ENCODE measurements around the gene MDN1.
A peak's percentile ranks its signal among the peaks of the same experiment; 100 is the strongest.
"Not testable (repeated sequence)": the region's sequence is repeated elsewhere in the genome, so short reads cannot be mapped to it uniquely, and the experiment has no call there.

MDN1 gene

GRCh38 chr6:89769572-89769971, 50.0 kb downstream of the MDN1 start:
- DNase-seq (ENCODE audit: low read depth): no peak

DNA sequence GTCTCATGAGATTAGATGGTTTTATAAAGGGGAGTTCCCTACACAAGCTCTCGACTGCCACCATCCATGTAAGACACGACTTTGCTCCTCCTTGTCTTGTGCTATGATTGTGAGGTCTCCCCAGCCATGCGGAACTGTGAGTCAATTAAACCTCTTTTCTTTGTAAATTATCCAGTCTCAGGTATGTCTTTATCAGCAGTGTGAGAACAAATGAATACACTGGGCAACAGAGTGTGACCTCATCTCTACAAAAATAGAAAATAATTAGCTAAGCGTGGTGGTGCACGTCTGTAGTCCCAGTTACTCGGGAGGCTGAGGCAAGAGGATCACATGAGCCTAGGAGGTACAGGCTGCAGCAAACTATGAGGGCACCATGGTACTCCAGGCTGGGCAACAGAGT, 51.3 kb downstream of the MDN1 start:
- no peak for DNase-seq (ENCODE audit: low read depth)

DNA sequence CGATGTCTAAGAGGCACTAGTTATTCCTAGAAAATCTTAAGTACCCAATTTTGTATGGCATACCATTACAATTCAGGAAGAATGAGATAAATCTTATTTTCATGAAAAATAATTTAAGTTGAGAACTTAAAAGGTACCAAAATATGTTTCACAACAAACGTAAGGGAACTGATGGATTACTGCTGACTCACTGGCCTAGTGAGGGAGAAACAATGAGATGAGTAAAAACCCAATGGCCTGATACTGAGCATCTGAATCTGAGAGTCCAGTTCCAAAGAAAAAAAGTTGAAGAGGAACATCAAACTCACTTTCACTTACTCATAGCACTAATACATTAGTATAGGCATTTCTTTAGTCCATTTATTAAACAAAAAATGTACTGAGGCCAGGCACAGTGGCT, 56.0 kb downstream of the MDN1 start:
- peak; percentile 39 for DNase-seq (ENCODE audit: low read depth)

DNA sequence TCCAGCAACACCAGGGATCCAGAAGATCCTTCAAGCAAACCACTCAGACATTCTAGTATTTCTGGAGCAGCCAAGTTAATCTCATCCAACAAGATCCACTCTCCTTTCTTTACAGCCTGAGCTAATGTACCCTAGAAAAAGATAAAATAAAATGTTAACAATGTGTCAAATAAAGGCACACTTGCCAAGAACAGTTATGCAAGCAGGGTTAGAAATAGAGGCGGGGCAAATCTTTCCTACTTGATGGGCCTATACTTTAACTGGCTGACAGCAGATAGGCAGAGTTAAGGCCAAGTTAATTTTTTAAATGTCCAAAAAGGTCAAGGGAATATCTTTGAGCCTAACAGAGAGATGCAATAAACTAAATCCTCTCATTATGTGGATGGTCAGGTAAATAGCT, 60.8 kb downstream of the MDN1 start:
- DNase-seq (ENCODE audit: low read depth): no peak

- no peak for DNase-seq (ENCODE audit: low read depth)
Observed at GRCh38 chr6:89750338-89750737, 69.3 kb downstream of the MDN1 start.

GRCh38 chr6:89749918-89750317, 69.7 kb downstream of the MDN1 start:
- DNase-seq (ENCODE audit: low read depth): no peak

GRCh38 chr6:89745716-89746115, 73.9 kb downstream of the MDN1 start:
- DNase-seq (ENCODE audit: low read depth): no peak

DNA sequence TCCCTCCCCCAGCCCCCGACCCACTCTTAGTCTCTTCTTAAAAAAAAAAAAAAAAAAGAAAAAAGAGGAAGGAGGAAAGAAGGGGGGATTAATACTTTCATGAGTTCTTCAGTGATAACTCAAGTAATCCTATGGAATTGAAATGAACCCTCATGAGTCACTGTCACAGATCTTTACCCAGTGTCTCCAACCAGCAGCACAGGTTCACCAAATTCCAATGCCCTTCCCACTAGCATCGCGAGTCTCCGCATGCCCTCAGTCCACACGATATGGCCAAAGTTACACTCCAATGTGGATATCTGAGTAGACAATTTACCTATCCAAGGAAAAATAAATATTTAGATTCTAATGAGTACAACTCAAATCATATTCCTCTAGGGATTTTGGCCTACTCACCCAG, 74.5 kb downstream of the MDN1 start:
- no peak for DNase-seq (ENCODE audit: low read depth)

DNA sequence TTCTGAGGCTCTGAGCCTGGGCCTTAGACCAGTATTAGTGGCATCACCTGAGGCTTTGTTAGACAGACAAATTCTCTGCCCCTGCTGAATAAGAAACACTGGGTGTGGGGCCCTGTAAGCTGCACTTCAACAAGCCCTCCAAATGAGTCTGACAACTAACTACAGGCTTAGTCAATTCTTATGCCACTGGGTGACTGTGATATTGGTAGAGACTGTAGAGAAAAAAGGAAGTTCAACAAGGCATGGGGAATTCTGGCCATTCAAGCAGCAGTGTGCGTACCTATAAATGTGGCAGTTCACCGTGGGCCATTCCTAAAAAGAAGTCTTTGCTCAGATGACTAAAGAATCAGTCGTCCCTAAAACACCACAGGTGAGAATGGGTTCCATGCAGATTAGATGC, 82.7 kb downstream of the MDN1 start:
- DNase-seq (ENCODE audit: low read depth): no peak

DNA sequence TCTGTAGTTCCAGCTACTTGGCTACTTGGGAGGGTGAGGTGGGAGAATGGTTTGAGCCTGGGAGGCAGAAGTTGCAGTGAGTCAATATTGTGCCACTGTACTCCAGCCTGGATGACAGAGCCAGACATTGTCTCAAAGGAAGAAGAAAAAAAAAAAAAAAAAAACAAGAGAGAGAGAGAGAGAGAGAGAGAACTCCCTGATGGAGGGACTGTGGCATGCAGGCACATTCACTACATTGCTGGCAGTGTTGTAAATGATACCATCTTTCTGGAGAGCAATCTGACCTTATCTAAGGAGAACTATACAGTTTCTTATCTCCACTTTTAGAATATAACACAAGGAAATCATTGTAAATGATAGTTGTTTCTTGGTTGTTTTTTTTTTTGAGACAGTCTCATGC, 85.1 kb downstream of the MDN1 start:
- DNase-seq (ENCODE audit: low read depth): peak; percentile 2

DNA sequence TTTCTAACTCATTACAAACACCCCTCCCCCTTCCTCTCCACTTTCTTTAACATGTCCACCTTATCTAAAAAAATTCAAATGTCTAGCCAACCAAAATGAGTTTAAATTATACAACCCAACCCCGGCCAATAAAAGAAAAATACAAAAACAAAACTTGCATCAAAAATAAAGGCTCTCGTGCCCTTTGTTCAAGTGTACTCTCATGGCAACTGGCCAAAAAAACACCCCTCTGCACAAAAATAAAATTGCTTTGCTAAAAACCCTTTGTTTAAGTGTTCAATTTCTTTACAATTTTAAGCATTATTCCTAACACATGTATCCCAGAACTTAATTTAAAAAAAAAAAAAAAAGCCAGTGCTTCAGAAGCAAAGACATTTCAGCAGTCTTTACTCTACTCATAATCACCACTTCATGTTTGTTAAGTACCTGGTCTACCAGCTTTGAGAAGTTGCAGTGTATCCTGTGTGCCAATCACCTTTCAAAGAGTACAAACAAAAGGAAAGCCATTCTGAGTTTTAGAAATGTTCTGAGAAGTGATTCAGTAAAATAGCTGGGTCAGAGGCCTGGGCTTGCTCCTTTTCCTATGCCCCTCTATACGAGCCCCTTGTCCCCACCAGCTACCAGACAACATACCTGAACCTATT, 87.5 kb downstream of the MDN1 start:
- DNase-seq (ENCODE audit: low read depth): no peak

- DNase-seq (ENCODE audit: low read depth): not testable (repeated sequence)
Observed at GRCh38 chr6:89731262-89731661, 88.3 kb downstream of the MDN1 start.

DNA sequence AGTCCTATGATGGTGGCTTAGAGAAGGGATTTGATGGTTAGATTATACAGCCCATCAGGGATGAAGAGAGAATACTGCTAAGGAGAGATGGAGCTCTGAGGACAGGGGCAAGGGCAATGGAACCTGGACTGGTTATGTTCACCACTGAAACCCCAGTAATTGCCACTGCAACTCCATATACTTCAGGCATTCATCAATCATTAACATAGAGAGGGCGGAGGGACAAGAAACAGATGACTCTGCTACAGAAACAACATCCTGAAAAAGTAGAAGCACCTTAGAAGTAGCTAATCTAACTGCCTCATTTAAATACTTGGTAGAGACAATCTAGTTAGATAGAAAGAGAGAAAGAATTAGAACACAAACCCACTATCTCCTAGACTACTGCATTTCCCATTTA, 89.8 kb downstream of the MDN1 start:
- no peak for DNase-seq (ENCODE audit: low read depth)

GRCh38 chr6:89727501-89727900, 92.1 kb downstream of the MDN1 start:
- no peak for DNase-seq (ENCODE audit: low read depth)

GRCh38 chr6:89724981-89725380, 94.6 kb downstream of the MDN1 start:
- no peak for DNase-seq (ENCODE audit: low read depth)

DNA sequence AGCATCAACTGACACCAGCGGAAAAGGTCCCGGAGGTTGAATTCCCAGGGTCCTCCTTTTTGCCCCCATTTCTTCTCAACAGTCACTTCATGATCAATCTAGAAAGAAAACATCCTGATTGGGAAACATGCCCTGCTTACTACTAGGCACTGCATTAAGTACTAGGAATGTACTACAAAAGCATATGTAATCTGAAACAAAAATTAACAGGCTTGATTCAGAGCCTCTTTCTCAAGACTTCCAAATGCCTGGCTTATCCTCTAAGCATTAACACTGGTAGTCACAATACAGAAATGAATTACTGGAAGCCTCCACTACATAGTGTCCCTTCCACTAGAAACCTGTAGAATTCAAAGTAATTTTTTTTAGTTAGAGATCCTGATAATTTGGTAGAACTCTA, 96.5 kb downstream of the MDN1 start:
- DNase-seq (ENCODE audit: low read depth): no peak

- DNase-seq (ENCODE audit: low read depth): no peak
Observed at GRCh38 chr6:89716532-89716931, 103.1 kb downstream of the MDN1 start.

DNA sequence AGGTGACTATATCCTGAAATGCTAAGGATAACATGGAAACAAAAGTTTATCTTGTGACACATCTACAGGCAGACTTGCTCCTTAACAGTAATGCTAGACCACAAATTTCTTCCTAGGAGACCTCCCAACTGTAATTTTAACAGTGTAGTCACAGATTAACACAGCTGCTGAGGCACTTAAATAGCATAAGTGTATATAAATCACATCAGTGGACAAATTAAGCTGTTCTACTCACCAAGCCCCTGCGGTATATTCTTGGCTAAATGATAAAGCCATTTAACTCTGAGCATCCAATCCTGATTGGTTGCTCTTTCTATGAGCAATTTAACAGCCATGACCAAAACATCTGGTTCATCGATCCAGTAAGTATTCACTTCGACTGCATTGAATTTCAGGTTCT, 107.8 kb downstream of the MDN1 start:
- no peak for DNase-seq (ENCODE audit: low read depth)

DNA sequence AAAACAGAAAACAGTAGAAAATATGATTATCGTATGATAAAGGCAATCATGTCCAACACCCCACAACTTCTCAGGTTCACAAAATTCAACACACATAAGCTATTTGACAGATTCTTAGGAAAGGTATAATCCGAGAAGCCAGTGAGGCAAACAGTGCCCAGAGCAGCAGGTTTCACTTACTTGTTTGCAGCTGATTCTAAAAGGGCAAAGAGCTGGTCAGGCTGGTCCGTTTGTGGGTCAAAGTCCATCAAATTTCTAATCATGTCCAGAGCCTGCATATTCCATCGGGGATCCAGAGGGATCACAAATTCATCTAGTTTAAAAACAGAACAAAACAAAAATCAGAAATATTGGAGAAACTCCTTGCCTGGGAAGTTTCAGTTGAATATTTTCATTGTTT, 111.3 kb downstream of the MDN1 start:
- DNase-seq (ENCODE audit: low read depth): no peak

- DNase-seq (ENCODE audit: low read depth): no peak
Observed at GRCh38 chr6:89707766-89708165, 111.8 kb downstream of the MDN1 start.

- no peak for DNase-seq (ENCODE audit: low read depth)
Observed at GRCh38 chr6:89706121-89706520, 113.5 kb downstream of the MDN1 start.

DNA sequence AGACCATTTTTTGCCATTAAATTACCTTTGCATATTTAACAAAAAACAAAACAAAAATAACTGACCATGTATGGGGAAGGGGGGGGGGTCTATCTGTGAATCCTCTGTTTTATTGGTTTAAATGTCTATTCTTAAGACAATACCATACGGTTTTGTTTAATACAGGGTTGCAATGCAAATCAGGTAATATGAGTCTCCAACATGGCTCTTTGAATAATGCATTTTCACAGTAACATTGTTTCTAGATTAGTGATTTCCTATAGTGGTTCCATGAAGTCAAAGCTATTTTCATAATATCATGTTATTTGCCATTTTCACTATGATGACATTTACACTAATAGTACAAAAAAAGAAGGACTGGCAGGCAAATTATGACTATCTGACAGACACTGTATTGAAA, 116.3 kb downstream of the MDN1 start:
- DNase-seq (ENCODE audit: low read depth): no peak

DNA sequence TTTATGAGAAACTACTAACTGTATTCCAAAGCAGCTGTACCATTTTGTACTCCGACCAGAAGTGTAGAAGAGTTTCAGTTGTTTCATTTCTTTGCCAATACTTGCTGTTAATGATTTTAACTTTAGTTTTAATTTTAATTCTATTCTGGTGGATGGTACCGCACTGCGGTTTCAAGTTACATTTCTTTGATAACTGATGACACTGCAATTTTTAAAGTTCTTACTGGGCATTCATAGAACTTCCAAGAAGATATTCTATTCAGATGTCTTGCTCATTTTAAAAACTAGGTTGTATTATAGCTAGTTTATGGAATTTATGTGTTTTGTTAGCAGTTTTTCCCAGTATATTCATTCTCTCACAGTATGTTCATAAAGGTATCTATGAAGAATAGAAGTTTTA, 117.2 kb downstream of the MDN1 start:
- no peak for DNase-seq (ENCODE audit: low read depth)

DNA sequence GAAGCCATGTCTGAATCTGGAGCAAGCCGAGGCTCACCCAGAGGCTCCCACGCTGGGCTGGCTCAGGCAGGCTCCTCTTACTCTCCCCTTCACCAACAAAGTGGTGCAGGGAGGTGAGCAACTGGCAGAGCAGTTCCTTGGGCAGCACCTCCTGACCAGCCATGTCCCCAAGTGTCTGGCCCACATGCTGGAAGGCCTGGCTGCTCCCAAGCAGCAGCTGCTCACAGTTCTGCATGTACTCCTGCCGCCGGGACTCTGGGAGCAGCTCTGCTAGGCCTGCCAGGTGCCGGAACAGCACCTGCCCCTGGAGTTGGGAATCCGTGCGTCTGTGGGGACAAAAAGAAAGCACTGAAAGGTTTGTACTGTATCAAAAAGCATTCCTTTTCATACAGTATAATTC, 123.9 kb downstream of the MDN1 start:
- DNase-seq (ENCODE audit: low read depth): no peak

- DNase-seq (ENCODE audit: low read depth): no peak
Observed at GRCh38 chr6:89694428-89694827, 125.2 kb downstream of the MDN1 start.
